Fibroblast of villous mesenchyme (primary cell): Measurements from ENCODE around the gene EI24. TPM values are rescaled to one million over a fixed set of nuclear protein-coding genes. Genes with fewer than 3 reads are reported as not detected.

Experiments
- DNase-seq: peaks from one replicate; pipeline ENCODE4 v3.0.0-alpha.2; 2010; ENCODE audit warnings: low read depth
- H3K4me3 ChIP-seq: 2 replicates; pipeline ENCODE4 v1.5.1; 2011; ENCODE audit warnings: low read depth, mild to moderate bottlenecking, low read length
- total RNA-seq: library from RNA; depleted of rRNA; stranded (reverse); fragments of >200 nt; gene quantifications from 2 replicates; pipeline ENCODE4 v1.2.3, GENCODE V29; 2012
- TF ChIP-seq, protein P1 (sequence below): IDR thresholded peaks from 2 replicates; pipeline ENCODE4 v1.5.1; 2012; ENCODE audit warnings: low read depth, mild to moderate bottlenecking, low read length; ENCODE audit not compliant: insufficient read depth

The EI24 gene
- total RNA-seq, 1 donor: 111 TPM

DNA sequence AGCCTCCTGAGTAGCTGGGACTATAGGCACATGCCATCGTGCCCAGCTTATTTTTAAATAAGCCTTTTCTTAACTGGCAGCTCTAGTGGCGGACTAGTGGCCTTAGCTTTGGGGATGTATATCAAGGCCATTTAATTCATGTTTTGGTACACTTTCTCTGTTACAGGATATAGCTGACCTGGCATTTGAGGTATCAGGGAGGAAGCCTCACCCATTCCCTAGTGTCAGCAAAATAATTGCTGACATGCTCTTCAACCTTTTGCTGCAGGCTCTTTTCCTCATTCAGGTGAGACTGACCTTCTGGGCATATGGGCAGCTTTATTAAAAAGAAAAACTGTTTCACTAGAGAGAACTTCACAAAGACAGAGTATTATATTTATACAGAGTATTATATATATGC is 9.5 kb downstream of the EI24 start:
- DNase-seq: no peak
- TF ChIP-seq, protein P1, sequence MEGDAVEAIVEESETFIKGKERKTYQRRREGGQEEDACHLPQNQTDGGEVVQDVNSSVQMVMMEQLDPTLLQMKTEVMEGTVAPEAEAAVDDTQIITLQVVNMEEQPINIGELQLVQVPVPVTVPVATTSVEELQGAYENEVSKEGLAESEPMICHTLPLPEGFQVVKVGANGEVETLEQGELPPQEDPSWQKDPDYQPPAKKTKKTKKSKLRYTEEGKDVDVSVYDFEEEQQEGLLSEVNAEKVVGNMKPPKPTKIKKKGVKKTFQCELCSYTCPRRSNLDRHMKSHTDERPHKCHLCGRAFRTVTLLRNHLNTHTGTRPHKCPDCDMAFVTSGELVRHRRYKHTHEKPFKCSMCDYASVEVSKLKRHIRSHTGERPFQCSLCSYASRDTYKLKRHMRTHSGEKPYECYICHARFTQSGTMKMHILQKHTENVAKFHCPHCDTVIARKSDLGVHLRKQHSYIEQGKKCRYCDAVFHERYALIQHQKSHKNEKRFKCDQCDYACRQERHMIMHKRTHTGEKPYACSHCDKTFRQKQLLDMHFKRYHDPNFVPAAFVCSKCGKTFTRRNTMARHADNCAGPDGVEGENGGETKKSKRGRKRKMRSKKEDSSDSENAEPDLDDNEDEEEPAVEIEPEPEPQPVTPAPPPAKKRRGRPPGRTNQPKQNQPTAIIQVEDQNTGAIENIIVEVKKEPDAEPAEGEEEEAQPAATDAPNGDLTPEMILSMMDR: no peak
- H3K4me3 ChIP-seq: no peak overlapping the region

- no peak overlapping the region for H3K4me3 ChIP-seq
- no peak for DNase-seq
- TF ChIP-seq, protein P1: no peak
These were observed 10.5 kb downstream of the EI24 start for GRCh38 chr11:125579811-125580210.

DNA sequence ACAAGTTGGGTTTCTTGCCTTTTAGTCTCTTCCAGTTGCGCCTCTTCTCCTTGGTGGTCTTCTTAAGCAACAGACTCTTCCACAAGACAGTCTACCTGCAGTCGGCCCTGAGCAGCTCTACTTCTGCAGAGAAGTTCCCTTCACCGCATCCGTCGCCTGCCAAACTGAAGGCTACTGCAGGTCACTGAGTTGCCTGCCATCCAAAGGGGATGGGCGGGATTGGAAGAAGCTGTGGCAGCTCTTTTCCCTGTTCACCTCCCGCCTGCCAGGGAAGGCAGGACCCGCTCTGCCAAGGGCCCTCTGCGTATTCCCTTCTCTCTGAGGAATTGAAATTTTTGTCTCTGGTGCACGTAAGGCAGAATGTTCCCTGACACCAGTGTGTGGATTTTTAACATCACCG is 14.2 kb downstream of the EI24 start:
- DNase-seq: no peak
- TF ChIP-seq, protein P1: no peak
- H3K4me3 ChIP-seq: no peak overlapping the region

DNA sequence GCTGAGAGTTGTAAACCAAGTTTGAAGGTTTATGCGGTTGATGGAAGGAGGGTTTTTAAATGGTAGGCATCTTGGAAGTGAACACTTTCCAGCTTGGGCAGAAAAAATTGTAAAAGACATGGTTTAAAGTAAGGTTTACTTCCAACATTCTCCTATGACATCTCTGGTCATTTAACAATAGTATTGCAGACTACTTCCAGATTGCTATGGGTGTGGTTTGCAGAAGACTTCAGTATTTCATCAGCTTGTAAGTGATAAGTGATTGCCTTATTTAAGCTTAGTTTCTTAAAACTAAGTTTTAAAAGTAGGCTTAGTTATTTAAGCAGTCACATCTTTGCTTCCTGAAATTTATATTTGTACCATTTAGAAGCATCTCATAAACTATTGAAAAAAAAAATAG is 16.2 kb downstream of the EI24 start:
- TF ChIP-seq, protein P1: no peak
- DNase-seq: no peak
- no peak overlapping the region for H3K4me3 ChIP-seq

DNA sequence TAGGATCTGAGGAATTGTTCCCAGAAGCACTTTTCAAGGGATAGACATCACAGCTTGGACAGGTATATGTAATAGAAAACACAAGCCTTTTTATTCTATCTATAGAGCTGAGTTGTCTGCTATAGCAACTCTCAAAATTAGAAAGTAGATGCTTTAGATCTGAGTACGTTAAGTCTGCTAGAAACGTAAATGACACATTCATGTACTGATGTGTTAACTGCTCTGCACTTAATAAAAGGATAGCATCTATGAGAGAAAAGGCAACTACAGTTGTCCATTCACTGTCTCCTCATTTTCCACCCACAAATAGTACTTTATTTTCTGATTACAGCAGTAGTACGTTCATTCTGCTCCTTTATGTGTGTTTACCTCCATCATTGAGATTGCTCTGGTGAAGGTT is 17.3 kb downstream of the EI24 start:
- H3K4me3 ChIP-seq: no peak overlapping the region
- no peak for DNase-seq

GRCh38 chr11:125587480-125587879 is 18.2 kb downstream of the EI24 start:
- no peak overlapping the region for H3K4me3 ChIP-seq
- no peak for DNase-seq
- TF ChIP-seq, protein P1: no peak

More for the DNA sequence above, 17.3 kb downstream of the EI24 start:
- TF ChIP-seq, protein P1: no peak

DNA sequence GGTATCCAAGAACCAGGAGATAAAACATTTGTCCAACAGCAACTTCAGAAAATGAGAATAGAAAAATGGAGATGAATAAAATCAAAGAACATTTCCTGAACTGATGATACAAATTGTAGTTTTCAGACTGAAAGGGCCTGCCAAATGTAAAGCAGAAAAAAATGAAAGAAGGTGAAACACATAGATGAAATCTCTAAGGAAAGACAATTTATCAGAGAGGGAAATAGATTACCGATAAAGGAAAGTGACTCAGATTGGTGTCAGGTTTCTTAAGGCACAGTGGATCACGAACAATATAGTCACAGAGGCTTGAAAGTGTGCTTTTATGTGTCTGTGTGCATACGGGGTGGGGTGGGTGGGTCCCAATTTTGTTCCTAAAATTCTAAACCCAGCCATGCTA is 19.2 kb downstream of the EI24 start:
- no peak overlapping the region for H3K4me3 ChIP-seq
- TF ChIP-seq, protein P1: no peak
- DNase-seq: no peak
